Activated CD4-positive, alpha-beta T cell treated with anti-CD3 and anti-CD28 coated beads, Interleukin-2, amount 10 ng/mL, durations not matched to agents 24 days and 14 days (primary cell): ENCODE measurements around the gene LPAR5. TPM values are rescaled to one million over a fixed set of nuclear protein-coding genes. Genes with fewer than 3 reads are reported as not detected.

Experiments
- DNase-seq: peaks from one replicate; pipeline ENCODE4 v3.0.0; 2022
- H3K27ac Mint-ChIP-seq: one replicate; pipeline ENCODE4 v1.8.0; 2022; ENCODE audit warnings: mild to moderate bottlenecking, mixed read lengths
- H3K27me3 Mint-ChIP-seq: one replicate; pipeline ENCODE4 v1.8.0; 2022; ENCODE audit warnings: mixed read lengths
- H3K36me3 Mint-ChIP-seq: one replicate; pipeline ENCODE4 v1.8.0; 2022; ENCODE audit warnings: low read depth, mild to moderate bottlenecking, mixed read lengths
- H3K4me1 Mint-ChIP-seq: one replicate; pipeline ENCODE4 v1.8.0; 2021; ENCODE audit warnings: mixed read lengths
- H3K4me3 Mint-ChIP-seq: one replicate; pipeline ENCODE4 v1.8.0; 2022; ENCODE audit warnings: mild to moderate bottlenecking, moderate library complexity, mixed read lengths
- H3K9me3 Mint-ChIP-seq: one replicate; pipeline ENCODE4 v1.8.0; 2021; ENCODE audit warnings: mixed read lengths
- intact Hi-C: fragments of 100-400 bp; cut with micrococcal nuclease; formaldehyde crosslinking; loops from one replicate; pipeline ENCODE4 v1.15.1; 2023
- total RNA-seq: library from RNA; stranded (reverse); gene quantifications from 2 replicates; pipeline ENCODE4 v1.2.3, GENCODE V29; 2022

LPAR5 gene
- total RNA-seq, 1 donor from 2014 or later = 4.2 TPM

GRCh38 chr12:6627616-6628015, 8.1 kb downstream of the LPAR5 start:
- Mint-ChIP-seq H3K27me3 (no peaks in the 10 kb centered on the region), H3K36me3 (no peaks in the 10 kb centered on the region), H3K27ac (peak overlapping the region; percentile 75), H3K4me1 (peaks cover 35% of the 10 kb centered on the region), H3K9me3 (no peaks in the 10 kb centered on the region), H3K4me3 (peak overlapping the region; percentile 80)
- peak; percentile 79 for DNase-seq
- intact Hi-C loops = no loop called here

DNA sequence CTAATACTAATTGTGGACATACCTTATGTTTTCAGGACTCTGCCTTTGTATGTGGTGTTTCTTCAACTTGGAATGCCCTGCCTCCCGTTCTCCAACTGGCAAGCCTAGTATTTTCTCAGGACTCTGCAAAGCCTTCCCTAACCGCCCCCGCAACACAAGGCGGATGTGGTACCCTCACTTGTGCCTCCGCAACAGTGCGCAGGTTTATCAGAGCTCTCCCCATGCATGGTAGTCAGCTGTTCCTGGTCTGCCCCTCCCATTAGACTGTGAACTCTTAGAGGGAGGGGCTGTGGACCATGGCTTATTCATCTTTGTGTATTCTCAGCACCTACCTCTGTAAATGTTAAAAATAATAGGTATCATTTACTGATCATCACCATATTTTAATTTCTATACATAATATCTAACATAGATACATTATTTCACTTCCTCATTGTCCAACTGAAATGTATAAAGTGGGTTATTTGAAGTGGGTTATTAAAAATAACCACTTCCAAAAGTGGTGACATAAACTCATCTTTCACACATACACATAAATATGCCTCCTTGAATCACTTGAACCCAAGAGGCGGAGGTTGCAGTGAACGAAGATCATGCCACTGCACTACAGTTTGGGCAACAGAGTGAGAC, 9.0 kb downstream of the LPAR5 start:
- Mint-ChIP-seq H3K4me3 (no peak overlapping the region), H3K9me3 (no peaks in the 10 kb centered on the region), H3K4me1 (peaks cover 27% of the 10 kb centered on the region), H3K36me3 (no peaks in the 10 kb centered on the region), H3K27ac (peak overlapping the region; percentile 16), H3K27me3 (no peaks in the 10 kb centered on the region)
- intact Hi-C loops = no loop called here
- DNase-seq = no peak

- Mint-ChIP-seq H3K4me3 (peak overlapping the region; percentile 60), H3K27ac (peak overlapping the region; percentile 42), H3K9me3 (no peaks in the 10 kb centered on the region), H3K4me1 (peaks cover 4% of the 10 kb centered on the region), H3K27me3 (no peaks in the 10 kb centered on the region), H3K36me3 (peaks cover 2% of the 10 kb centered on the region)
- DNase-seq = no peak
- intact Hi-C loops = loop anchor here (1.0 kb wide), 1 partner anchor 42 kb away; the partner anchor contains the start of gene ING4
Observed at GRCh38 chr12:6620885-6621274, 14.9 kb downstream of the LPAR5 start.

- Mint-ChIP-seq H3K27me3 (no peaks in the 10 kb centered on the region), H3K27ac (peak overlapping the region; percentile 42), H3K9me3 (no peaks in the 10 kb centered on the region), H3K4me3 (peak overlapping the region; percentile 60), H3K4me1 (peaks cover 4% of the 10 kb centered on the region), H3K36me3 (peaks cover 2% of the 10 kb centered on the region)
- peak; percentile 88 for DNase-seq
- intact Hi-C loops = loop anchor here (1.0 kb wide), 1 partner anchor 43 kb away; the partner anchor contains the start of gene ING4
Observed at GRCh38 chr12:6620137-6620884, 15.4 kb downstream of the LPAR5 start.

GRCh38 chr12:6618483-6619225, 17.1 kb downstream of the LPAR5 start:
- Mint-ChIP-seq H3K9me3 (no peaks in the 10 kb centered on the region), H3K4me1 (peaks cover 10% of the 10 kb centered on the region), H3K36me3 (peaks cover 2% of the 10 kb centered on the region), H3K27me3 (no peaks in the 10 kb centered on the region), H3K27ac (no peak overlapping the region), H3K4me3 (no peak overlapping the region)
- intact Hi-C loops = no loop called here
- DNase-seq = no peak

DNA sequence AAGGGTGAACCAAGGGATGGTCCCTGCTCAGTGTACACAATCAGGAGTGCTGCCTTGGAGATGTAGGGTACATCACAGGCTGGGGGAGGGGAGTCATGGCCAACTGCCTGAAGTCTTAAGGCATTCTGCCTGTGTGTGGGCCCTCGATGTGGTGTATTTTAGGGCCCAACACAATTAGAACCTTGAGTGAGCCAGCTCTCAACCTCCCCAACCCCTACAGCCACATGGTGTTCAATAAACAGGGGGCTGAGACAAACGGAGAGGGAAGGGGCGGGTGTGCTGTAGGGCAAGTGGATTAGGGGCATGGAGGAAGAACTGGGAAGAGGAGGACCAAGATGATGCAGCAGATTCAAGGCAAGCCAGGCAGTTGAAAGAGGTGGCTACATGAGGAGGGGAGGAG, 20.0 kb downstream of the LPAR5 start:
- H3K36me3 Mint-ChIP-seq = peaks cover 2% of the 10 kb centered on the region
- H3K4me3 Mint-ChIP-seq = no peak overlapping the region
- no peaks in the 10 kb centered on the region for H3K9me3 Mint-ChIP-seq
- peak overlapping the region; percentile 14 for H3K27ac Mint-ChIP-seq
- intact Hi-C loops = loop anchor here (2.0 kb wide), 1 partner anchor 73 kb away; the partner anchor contains the start of gene ZNF384
- H3K27me3 Mint-ChIP-seq = no peaks in the 10 kb centered on the region
- DNase-seq = peak; percentile 56
- peaks cover 34% of the 10 kb centered on the region for H3K4me1 Mint-ChIP-seq

GRCh38 chr12:6614513-6615172, 21.1 kb downstream of the LPAR5 start:
- intact Hi-C loops = no loop called here
- no peak overlapping the region for H3K4me3 Mint-ChIP-seq
- no peaks in the 10 kb centered on the region for H3K9me3 Mint-ChIP-seq
- H3K4me1 Mint-ChIP-seq = peaks cover 34% of the 10 kb centered on the region
- no peak for DNase-seq
- H3K27ac Mint-ChIP-seq = peak overlapping the region; percentile 40
- peaks cover 2% of the 10 kb centered on the region for H3K36me3 Mint-ChIP-seq
- H3K27me3 Mint-ChIP-seq = no peaks in the 10 kb centered on the region

DNA sequence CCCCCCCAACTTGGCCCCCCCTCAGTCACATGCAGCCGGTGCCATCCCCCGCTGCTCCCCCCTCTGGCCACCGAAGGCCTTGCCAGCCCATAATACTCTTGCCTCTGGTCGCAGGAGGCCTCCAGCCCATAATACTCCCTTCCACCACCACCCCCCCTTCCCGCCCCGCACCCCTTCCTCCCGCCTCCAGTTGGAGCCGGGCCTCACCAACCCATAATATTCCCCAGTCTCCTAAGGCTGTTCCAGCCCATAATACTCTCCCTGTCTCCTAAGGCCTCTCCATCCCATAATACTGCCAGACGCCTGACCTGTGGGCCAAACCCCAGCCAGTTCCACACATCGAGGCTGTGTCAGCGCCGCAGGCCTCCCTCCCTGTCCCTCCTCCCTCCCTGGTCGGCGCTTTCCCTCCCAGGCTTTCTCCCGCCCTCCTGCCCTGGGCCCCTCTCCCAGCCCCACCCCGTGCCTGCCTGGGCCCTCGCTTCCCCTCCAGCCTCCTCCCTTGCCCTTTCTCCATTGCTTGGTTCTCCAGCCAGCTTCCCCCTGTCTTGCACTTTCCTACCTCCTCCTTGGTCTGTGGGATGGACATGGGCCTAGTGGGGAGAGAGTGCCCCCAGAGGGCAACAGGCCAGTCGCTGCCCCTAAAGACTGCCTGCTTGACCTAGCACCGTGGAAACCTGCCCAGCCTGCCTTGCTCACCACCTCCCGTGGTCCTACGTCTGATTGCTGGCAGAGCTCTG, 21.8 kb downstream of the LPAR5 start:
- Mint-ChIP-seq H3K4me3 (no peak overlapping the region), H3K4me1 (peaks cover 34% of the 10 kb centered on the region), H3K27me3 (no peaks in the 10 kb centered on the region), H3K36me3 (no peaks in the 10 kb centered on the region), H3K9me3 (no peaks in the 10 kb centered on the region), H3K27ac (peak overlapping the region; percentile 39)
- peak; percentile 69 for DNase-seq
- intact Hi-C loops = no loop called here

DNA sequence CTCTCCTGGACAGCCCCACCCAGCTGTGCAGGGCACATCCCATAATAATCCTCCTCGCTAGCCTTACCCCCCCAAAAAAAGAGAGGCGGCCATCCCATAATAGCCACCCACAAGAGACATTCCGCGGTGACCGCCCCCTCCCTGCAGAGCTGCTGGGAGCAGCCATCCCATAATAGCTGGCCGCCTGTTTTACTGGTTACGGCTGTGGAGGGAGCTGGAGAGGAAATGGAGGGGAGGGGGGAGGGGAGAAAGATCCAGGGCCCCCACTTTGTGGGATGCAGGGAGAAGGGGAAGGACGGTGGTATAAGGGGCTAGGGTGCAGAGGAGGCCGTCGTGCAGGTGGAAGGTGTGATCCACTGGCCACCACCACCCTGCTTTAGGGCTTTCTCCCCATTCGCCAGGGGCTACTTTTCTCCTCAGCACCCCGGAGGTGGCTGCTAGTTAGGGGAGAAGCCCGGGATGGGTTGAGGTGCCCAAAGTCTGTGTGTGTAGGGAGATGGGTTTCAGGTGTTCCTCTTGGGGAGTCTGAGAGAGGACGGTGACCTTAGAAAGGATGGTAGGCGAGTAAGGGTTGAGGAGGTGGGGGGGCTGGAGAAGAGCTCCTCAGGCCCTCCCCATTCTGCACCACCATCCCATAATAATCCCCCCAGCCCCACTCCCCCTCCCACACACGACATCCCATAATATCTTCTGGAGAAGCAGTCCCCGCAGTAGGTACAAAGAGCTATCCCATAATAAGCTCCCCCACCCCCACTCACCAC, 22.6 kb downstream of the LPAR5 start:
- DNase-seq = peak; percentile 79
- H3K4me1 Mint-ChIP-seq = peaks cover 34% of the 10 kb centered on the region
- no peaks in the 10 kb centered on the region for H3K27me3 Mint-ChIP-seq
- peak overlapping the region; percentile 20 for H3K4me3 Mint-ChIP-seq
- no peaks in the 10 kb centered on the region for H3K9me3 Mint-ChIP-seq
- peak overlapping the region; percentile 52 for H3K27ac Mint-ChIP-seq
- intact Hi-C loops = no loop called here
- H3K36me3 Mint-ChIP-seq = no peaks in the 10 kb centered on the region

GRCh38 chr12:6612652-6613014, 23.1 kb downstream of the LPAR5 start:
- peaks cover 32% of the 10 kb centered on the region for H3K4me1 Mint-ChIP-seq
- peak overlapping the region; percentile 61 for H3K27ac Mint-ChIP-seq
- intact Hi-C loops = no loop called here
- no peaks in the 10 kb centered on the region for H3K9me3 Mint-ChIP-seq
- DNase-seq = peak; percentile 60
- no peaks in the 10 kb centered on the region for H3K27me3 Mint-ChIP-seq
- no peaks in the 10 kb centered on the region for H3K36me3 Mint-ChIP-seq
- peak overlapping the region; percentile 33 for H3K4me3 Mint-ChIP-seq

DNA sequence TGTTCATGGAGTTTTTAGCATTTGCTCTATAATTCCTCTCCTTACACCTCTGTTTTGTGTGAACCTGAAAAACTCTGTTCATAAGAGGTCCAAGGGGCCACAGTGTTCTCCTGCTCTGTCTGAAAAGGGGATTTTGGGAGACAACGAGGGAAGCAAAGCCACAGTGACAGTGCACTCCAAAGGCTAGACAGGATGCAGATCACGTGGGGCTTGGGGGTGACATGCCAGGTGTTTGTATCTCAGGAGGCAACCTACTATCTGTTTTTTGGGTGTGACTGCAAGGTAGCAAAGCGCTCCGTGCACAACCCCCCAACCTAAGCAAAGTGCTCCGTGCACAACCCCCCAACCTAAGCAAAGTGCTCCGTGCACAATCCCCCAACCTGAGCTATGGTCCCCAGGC, 23.5 kb downstream of the LPAR5 start:
- H3K4me3 Mint-ChIP-seq = peak overlapping the region; percentile 33
- H3K27me3 Mint-ChIP-seq = no peaks in the 10 kb centered on the region
- H3K27ac Mint-ChIP-seq = peak overlapping the region; percentile 61
- peaks cover 32% of the 10 kb centered on the region for H3K4me1 Mint-ChIP-seq
- peak; percentile 75 for DNase-seq
- intact Hi-C loops = no loop called here
- no peaks in the 10 kb centered on the region for H3K36me3 Mint-ChIP-seq
- H3K9me3 Mint-ChIP-seq = no peaks in the 10 kb centered on the region

DNA sequence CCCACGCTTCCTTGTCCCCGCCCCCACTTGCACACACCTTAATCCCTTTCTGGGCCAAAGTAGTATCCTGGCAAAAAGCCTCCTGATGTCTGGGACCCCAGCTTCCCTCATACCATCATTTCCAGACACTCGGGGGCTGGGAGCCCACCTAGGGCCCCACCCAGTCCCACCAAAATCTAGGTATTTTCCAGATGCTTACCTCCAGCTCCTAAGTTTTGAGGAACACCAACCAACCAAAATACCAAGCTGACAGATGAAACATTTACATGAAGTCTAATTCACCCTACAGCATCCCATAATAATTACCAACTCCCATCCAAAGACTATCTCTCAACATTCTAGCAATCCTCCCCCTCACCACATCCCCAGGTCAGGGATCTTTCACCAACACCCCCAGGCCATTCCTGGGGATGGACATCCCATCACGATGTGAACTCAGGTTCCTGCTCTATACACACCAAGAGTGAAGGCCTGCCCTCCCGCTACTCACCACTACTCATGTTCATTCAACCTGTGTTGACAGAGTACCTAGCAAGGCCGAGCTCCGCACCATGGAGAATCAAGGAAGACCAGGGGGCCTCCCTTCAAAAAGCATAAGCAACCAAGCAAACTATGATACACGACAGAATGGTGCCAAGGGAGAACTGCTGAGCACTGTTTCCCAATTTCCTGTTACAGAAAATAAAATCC, 27.0 kb downstream of the LPAR5 start:
- intact Hi-C loops = loop anchor here (1.0 to 5.0 kb wide), 3 partner anchors 81 to 264 kb away; partner anchors contain the start of genes CD4, SPSB2 and ZNF384
- no peaks in the 10 kb centered on the region for H3K9me3 Mint-ChIP-seq
- H3K27me3 Mint-ChIP-seq = no peaks in the 10 kb centered on the region
- DNase-seq = peak; percentile 77
- H3K27ac Mint-ChIP-seq = no peak overlapping the region
- H3K36me3 Mint-ChIP-seq = peaks cover 16% of the 10 kb centered on the region
- H3K4me3 Mint-ChIP-seq = no peak overlapping the region
- peaks cover 42% of the 10 kb centered on the region for H3K4me1 Mint-ChIP-seq
